ENCODE measurements around the gene BMPR1B.
"Not testable (repeated sequence)": the region's sequence is repeated elsewhere in the genome, so short reads cannot be mapped to it uniquely, and the experiment has no call there.

BMPR1B gene

GRCh38 chr4:94804650-94805049 is 46.9 kb downstream of the BMPR1B start:
- Histone ChIP-seq H3K36me3 (ENCODE audit: insufficient read depth, low read length) (no peaks in the 10 kb centered on the region), H3K4me1 (ENCODE audit: insufficient read depth, low read length) (no peaks in the 10 kb centered on the region; the same call in none of the 2 replicates), H3K27me3 (ENCODE audit: insufficient read depth, low read length) (no peaks in the 10 kb centered on the region), H3K27ac (ENCODE audit: low read depth, low read length) (no peak overlapping the region), H3K9ac (ENCODE audit: low read depth, low read length) (no peak overlapping the region), H3K4me3 (ENCODE audit: low read length) (no peak overlapping the region), H3K9me3 (ENCODE audit: insufficient read depth, low read depth, low read length) (no peaks in the 10 kb centered on the region)
- 91% methylated on average over 3 of the region's 4 CpGs for WGBS

- no peaks in the 10 kb centered on the region for H3K27me3 ChIP-seq (ENCODE audit: insufficient read depth, low read length)
- peaks cover 4% of the 10 kb centered on the region for H3K4me1 ChIP-seq (ENCODE audit: insufficient read depth, low read length)
- no peak overlapping the region for H3K4me3 ChIP-seq (ENCODE audit: low read length)
- no peak overlapping the region for H3K27ac ChIP-seq (ENCODE audit: low read depth, low read length)
- 100% methylated on average over 1 of the region's 2 CpGs for WGBS
- H3K9me3 ChIP-seq (ENCODE audit: insufficient read depth, low read depth, low read length) = no peaks in the 10 kb centered on the region
- no peaks in the 10 kb centered on the region for H3K36me3 ChIP-seq (ENCODE audit: insufficient read depth, low read length)
- H3K9ac ChIP-seq (ENCODE audit: low read depth, low read length) = no peak overlapping the region
These were observed 48.6 kb downstream of the BMPR1B start for GRCh38 chr4:94806376-94806775.

- Histone ChIP-seq H3K9me3 (ENCODE audit: insufficient read depth, low read depth, low read length) (no peaks in the 10 kb centered on the region), H3K36me3 (ENCODE audit: insufficient read depth, low read length) (no peaks in the 10 kb centered on the region), H3K27ac (ENCODE audit: low read depth, low read length) (no peak overlapping the region), H3K4me3 (ENCODE audit: low read length) (no peak overlapping the region), H3K27me3 (ENCODE audit: insufficient read depth, low read length) (no peaks in the 10 kb centered on the region), H3K4me1 (ENCODE audit: insufficient read depth, low read length) (peaks cover 4% of the 10 kb centered on the region; the same call in 1 of the 2 replicates), H3K9ac (ENCODE audit: low read depth, low read length) (no peak overlapping the region)
- WGBS = 88% methylated on average over 4 of the region's 5 CpGs
These were observed 53.9 kb downstream of the BMPR1B start for GRCh38 chr4:94811643-94812042.

- no peak overlapping the region for H3K9ac ChIP-seq (ENCODE audit: low read depth, low read length)
- 88% methylated on average over 6 of the region's 6 CpGs for WGBS
- no peaks in the 10 kb centered on the region for H3K36me3 ChIP-seq (ENCODE audit: insufficient read depth, low read length)
- no peak overlapping the region for H3K27ac ChIP-seq (ENCODE audit: low read depth, low read length)
- no peaks in the 10 kb centered on the region for H3K9me3 ChIP-seq (ENCODE audit: insufficient read depth, low read depth, low read length)
- H3K4me1 ChIP-seq (ENCODE audit: insufficient read depth, low read length) = peaks cover 4% of the 10 kb centered on the region; the same call in 1 of the 2 replicates
- no peaks in the 10 kb centered on the region for H3K27me3 ChIP-seq (ENCODE audit: insufficient read depth, low read length)
- no peak overlapping the region for H3K4me3 ChIP-seq (ENCODE audit: low read length)
These were observed 55.5 kb downstream of the BMPR1B start for GRCh38 chr4:94813221-94813620.

- Histone ChIP-seq H3K4me1 (ENCODE audit: insufficient read depth, low read length) (peaks cover 4% of the 10 kb centered on the region; the same call in 1 of the 2 replicates), H3K9me3 (ENCODE audit: insufficient read depth, low read depth, low read length) (no peaks in the 10 kb centered on the region), H3K27me3 (ENCODE audit: insufficient read depth, low read length) (no peaks in the 10 kb centered on the region), H3K9ac (ENCODE audit: low read depth, low read length) (no peak overlapping the region), H3K4me3 (ENCODE audit: low read length) (no peak overlapping the region), H3K36me3 (ENCODE audit: insufficient read depth, low read length) (no peaks in the 10 kb centered on the region), H3K27ac (ENCODE audit: low read depth, low read length) (no peak overlapping the region)
These were observed 56.5 kb downstream of the BMPR1B start for GRCh38 chr4:94814237-94814636.

- H3K27ac ChIP-seq (ENCODE audit: low read depth, low read length) = no peak overlapping the region
These were observed 61.8 kb downstream of the BMPR1B start for GRCh38 chr4:94819371-94820168.

GRCh38 chr4:94826206-94826605 is 68.5 kb downstream of the BMPR1B start:
- Histone ChIP-seq H3K27me3 (ENCODE audit: insufficient read depth, low read length) (no peaks in the 10 kb centered on the region), H3K4me1 (ENCODE audit: insufficient read depth, low read length) (peaks cover 21% of the 10 kb centered on the region), H3K27ac (ENCODE audit: low read depth, low read length) (no peak overlapping the region), H3K9ac (ENCODE audit: low read depth, low read length) (no peak overlapping the region), H3K4me3 (ENCODE audit: low read length) (no peak overlapping the region), H3K36me3 (ENCODE audit: insufficient read depth, low read length) (no peaks in the 10 kb centered on the region), H3K9me3 (ENCODE audit: insufficient read depth, low read depth, low read length) (no peaks in the 10 kb centered on the region)
- 63% methylated on average over 4 of the region's 5 CpGs for WGBS

More at GRCh38 chr4:94819371-94820168, 61.8 kb downstream of the BMPR1B start:
- Histone ChIP-seq H3K36me3 (ENCODE audit: insufficient read depth, low read length) (no peaks in the 10 kb centered on the region), H3K9ac (ENCODE audit: low read depth, low read length) (no peak overlapping the region), H3K4me1 (ENCODE audit: insufficient read depth, low read length) (no peaks in the 10 kb centered on the region), H3K9me3 (ENCODE audit: insufficient read depth, low read depth, low read length) (no peaks in the 10 kb centered on the region), H3K4me3 (ENCODE audit: low read length) (no peak overlapping the region), H3K27me3 (ENCODE audit: insufficient read depth, low read length) (no peaks in the 10 kb centered on the region)
- 93% methylated on average over 2 of the region's 4 CpGs for WGBS

GRCh38 chr4:94827481-94828110 is 69.8 kb downstream of the BMPR1B start:
- WGBS = 76% methylated on average over 4 of the region's 5 CpGs
- H3K4me1 ChIP-seq (ENCODE audit: insufficient read depth, low read length) = peaks cover 21% of the 10 kb centered on the region
- no peak overlapping the region for H3K9ac ChIP-seq (ENCODE audit: low read depth, low read length)
- no peaks in the 10 kb centered on the region for H3K36me3 ChIP-seq (ENCODE audit: insufficient read depth, low read length)
- no peaks in the 10 kb centered on the region for H3K27me3 ChIP-seq (ENCODE audit: insufficient read depth, low read length)
- no peaks in the 10 kb centered on the region for H3K9me3 ChIP-seq (ENCODE audit: insufficient read depth, low read depth, low read length)
- no peak overlapping the region for H3K27ac ChIP-seq (ENCODE audit: low read depth, low read length)
- no peak overlapping the region for H3K4me3 ChIP-seq (ENCODE audit: low read length)

- no peaks in the 10 kb centered on the region for H3K9me3 ChIP-seq (ENCODE audit: insufficient read depth, low read depth, low read length)
- no CpG with 5 or more reads among the region's 1 CpG for WGBS
- H3K4me3 ChIP-seq (ENCODE audit: low read length) = no peak overlapping the region
- no peak overlapping the region for H3K27ac ChIP-seq (ENCODE audit: low read depth, low read length)
- peaks cover 21% of the 10 kb centered on the region for H3K4me1 ChIP-seq (ENCODE audit: insufficient read depth, low read length)
- H3K36me3 ChIP-seq (ENCODE audit: insufficient read depth, low read length) = no peaks in the 10 kb centered on the region
- H3K27me3 ChIP-seq (ENCODE audit: insufficient read depth, low read length) = no peaks in the 10 kb centered on the region
- no peak overlapping the region for H3K9ac ChIP-seq (ENCODE audit: low read depth, low read length)
These were observed 71.1 kb downstream of the BMPR1B start for GRCh38 chr4:94828882-94829281.

GRCh38 chr4:94831607-94832006 is 73.9 kb downstream of the BMPR1B start:
- Histone ChIP-seq H3K4me3 (ENCODE audit: low read length) (no peak overlapping the region), H3K36me3 (ENCODE audit: insufficient read depth, low read length) (no peaks in the 10 kb centered on the region), H3K4me1 (ENCODE audit: insufficient read depth, low read length) (peaks cover 13% of the 10 kb centered on the region), H3K9ac (ENCODE audit: low read depth, low read length) (no peak overlapping the region), H3K27ac (ENCODE audit: low read depth, low read length) (no peak overlapping the region), H3K27me3 (ENCODE audit: insufficient read depth, low read length) (no peaks in the 10 kb centered on the region), H3K9me3 (ENCODE audit: insufficient read depth, low read depth, low read length) (no peaks in the 10 kb centered on the region)
- 69% methylated on average over 2 of the region's 2 CpGs for WGBS

GRCh38 chr4:94832329-94832728 is 74.6 kb downstream of the BMPR1B start:
- H3K27me3 ChIP-seq (ENCODE audit: insufficient read depth, low read length); H3K27ac ChIP-seq (ENCODE audit: low read depth, low read length); H3K4me3 ChIP-seq (ENCODE audit: low read length); H3K9me3 ChIP-seq (ENCODE audit: insufficient read depth, low read depth, low read length); H3K9ac ChIP-seq (ENCODE audit: low read depth, low read length); H3K36me3 ChIP-seq (ENCODE audit: insufficient read depth, low read length); H3K4me1 ChIP-seq (ENCODE audit: insufficient read depth, low read length): not testable (repeated sequence)
- WGBS = 91% methylated on average over 5 of the region's 5 CpGs

Data from HUES64 (cell line).